Suprapubic skin (tissue), 3 donors: ENCODE data around the gene RELCH.

Experiments
- CTCF ChIP-seq, 2 donors: fragments of 200-600 bp in 1 of 2; fragments of 450-650 bp in 1 of 2; sonication (generic) in 1 of 2; IDR thresholded peaks; one replicate each; pipeline ENCODE4 v1.5.1; 2016 to 2019; ENCODE audit warnings: antibody characterized with exemption in 2 of 2, mild to moderate bottlenecking in 1 of 2, moderate library complexity in 1 of 2
- POLR2A ChIP-seq, 2 donors: fragments of 450-650 bp; IDR thresholded peaks; one replicate each; pipeline ENCODE4 v1.6.1; 2017; ENCODE audit warnings: antibody characterized with exemption in 2 of 2, mild to moderate bottlenecking in 2 of 2, moderate library complexity in 2 of 2

GRCh38 chr18:62140259-62140658 lies 46.8 kb upstream of the RELCH start:
- TF ChIP-seq CTCF (IDR thresholded peaks at IDR 0.05): no peak
- TF ChIP-seq POLR2A (IDR thresholded peaks at IDR 0.05): no peak
